ENCODE measurements around the gene TXNDC11. TPM values are rescaled to one million over a fixed set of nuclear protein-coding genes. Genes with fewer than 3 reads are reported as not detected.

The TXNDC11 gene
- total and polyA plus RNA-seq, 2 experiments from 2014 or later, result 24.5 to 25.9 TPM

DNA sequence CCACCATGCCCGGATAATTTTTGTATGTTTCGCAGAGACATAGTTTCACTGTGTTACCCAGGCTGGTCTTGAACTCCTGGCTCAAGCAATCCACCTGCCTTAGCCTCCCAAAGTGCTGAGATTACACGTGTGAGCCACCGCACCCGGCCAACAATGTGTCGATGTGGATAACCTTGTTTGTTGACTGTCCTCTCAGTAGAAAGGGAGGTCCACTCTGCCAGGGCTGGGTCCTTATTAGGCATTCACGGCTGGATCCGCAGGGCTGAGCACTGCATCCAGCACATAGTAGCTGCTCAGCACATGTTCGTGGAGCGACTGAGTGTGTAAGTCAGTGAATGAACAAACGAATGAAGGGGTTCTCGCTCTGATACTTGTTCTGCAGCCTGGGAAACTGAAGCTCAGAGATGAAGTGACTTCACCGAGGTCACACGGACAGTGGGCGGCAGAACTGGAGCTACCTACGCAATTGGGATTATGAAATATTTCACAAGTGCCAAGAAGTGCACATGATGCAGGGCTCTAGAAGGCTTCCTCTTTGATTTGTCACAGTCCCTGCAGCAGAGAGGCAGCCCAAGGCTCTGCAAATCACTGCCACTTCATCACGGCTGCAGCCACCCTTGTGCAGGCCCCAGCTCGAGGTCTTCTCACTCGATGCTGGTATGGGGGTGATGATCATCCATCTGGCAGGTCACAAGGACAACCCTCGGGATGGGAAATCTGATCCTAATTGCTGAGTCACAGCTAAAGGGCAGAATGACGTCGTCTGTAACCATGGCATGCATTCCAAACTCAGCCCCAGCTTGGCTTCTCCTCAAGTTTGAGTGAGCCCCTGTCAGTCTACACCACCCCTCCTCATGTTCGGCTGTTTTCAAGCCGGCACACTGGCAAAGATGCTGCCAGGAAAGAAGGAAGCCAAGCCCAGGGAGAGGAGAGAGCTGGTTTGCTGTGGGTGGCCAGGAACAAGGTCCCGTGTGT lies 102.4 kb downstream of the TXNDC11 start:
- peaks cover 14% of the 10 kb centered on the region for H3K4me1 ChIP-seq (ENCODE audit: insufficient read depth)
- no peaks in the 10 kb centered on the region for H4K20me1 ChIP-seq (ENCODE audit: insufficient read depth)
- H3K27ac ChIP-seq, result peak overlapping the region; percentile 98
- TF ChIP-seq EZH2 (IDR thresholded peaks at IDR 0.05; ENCODE audit: insufficient read depth, poor library complexity, severe bottlenecking), result no peak
- no peak for TF ChIP-seq EZH2phosphoT487 (IDR thresholded peaks at IDR 0.05; ENCODE audit: insufficient read depth, low read depth)
- 22 to 23% methylated on average over 25 of the region's 25 CpGs for WGBS, 2 experiments (ENCODE audit: low coverage in 1 of 2, low lambda C conversion rate in 2 of 2, missing lambda C conversion rate in 2 of 2)
- H2AFZ ChIP-seq, result peak overlapping the region; percentile 19; the same call in 1 of the 2 replicates
- no peaks in the 10 kb centered on the region for H3K79me2 ChIP-seq (ENCODE audit: insufficient read depth)
- H3K9me2 ChIP-seq (ENCODE audit: insufficient read depth), result no peaks in the 10 kb centered on the region
- no peaks in the 10 kb centered on the region for H3K36me3 ChIP-seq (ENCODE audit: low read depth)
- in situ Hi-C loops (cut with MboI), result loop anchor here (10.0 kb wide), 1 partner anchor 115 kb away; a partner anchor contains a TSS
- no peaks in the 10 kb centered on the region for H3K9me3 ChIP-seq (ENCODE audit: low read depth)
- H3F3A ChIP-seq (ENCODE audit: insufficient read depth), result peaks cover 14% of the 10 kb centered on the region
- H3K4me2 ChIP-seq (ENCODE audit: unreplicated experiment), result peak overlapping the region; percentile 68
- H3K4me3 ChIP-seq, result peak overlapping the region; percentile 42
- peak; percentile 99 for DNase-seq
- no peaks in the 10 kb centered on the region for H3K27me3 ChIP-seq (replicated peaks; ENCODE audit: insufficient read depth)
- peak overlapping the region; percentile 87 for H3K9ac ChIP-seq

DNA sequence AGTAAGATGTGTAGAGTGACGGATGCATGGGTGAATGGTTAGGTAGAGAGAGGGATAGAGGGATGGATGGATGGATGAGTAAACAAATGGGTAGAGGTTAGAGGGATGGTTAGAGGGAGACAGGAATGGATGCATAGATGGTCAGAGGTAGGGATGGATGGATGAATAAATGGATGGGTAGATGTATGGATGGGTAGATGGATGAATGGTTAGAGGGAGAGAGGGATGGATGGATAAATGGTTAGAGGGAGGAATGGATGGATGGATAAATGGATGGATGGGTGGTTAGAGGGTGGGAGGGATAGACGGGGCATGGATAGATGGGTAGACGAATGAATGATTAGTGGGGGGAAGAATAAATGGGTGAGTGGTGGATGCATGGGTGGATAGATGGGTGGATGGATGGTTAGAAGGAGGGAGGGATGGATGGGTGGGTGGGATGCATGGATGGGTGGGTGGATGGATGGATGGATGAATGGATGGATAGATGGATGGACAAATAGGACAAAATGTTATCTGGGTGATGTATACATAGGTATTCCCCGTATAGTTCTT lies 103.6 kb downstream of the TXNDC11 start:
- Histone ChIP-seq H2AFZ (no peak overlapping the region), H3K27ac (peak overlapping the region; percentile 98), H4K20me1 (ENCODE audit: insufficient read depth) (no peaks in the 10 kb centered on the region), H3K9me2 (ENCODE audit: insufficient read depth) (no peaks in the 10 kb centered on the region), H3K9me3 (ENCODE audit: low read depth) (no peaks in the 10 kb centered on the region), H3K79me2 (ENCODE audit: insufficient read depth) (no peaks in the 10 kb centered on the region), H3K4me3 (no peak overlapping the region), H3K9ac (no peak overlapping the region), H3K4me2 (ENCODE audit: unreplicated experiment) (no peak overlapping the region), H3K36me3 (ENCODE audit: low read depth) (no peaks in the 10 kb centered on the region), H3F3A (ENCODE audit: insufficient read depth) (peaks cover 14% of the 10 kb centered on the region), H3K4me1 (ENCODE audit: insufficient read depth) (peaks cover 14% of the 10 kb centered on the region), H3K27me3 (replicated peaks; ENCODE audit: insufficient read depth) (no peaks in the 10 kb centered on the region)
- WGBS, 2 experiments (ENCODE audit: low coverage in 1 of 2, low lambda C conversion rate in 2 of 2, missing lambda C conversion rate in 2 of 2), result 47 to 49% methylated on average over 4 of the region's 4 CpGs
- DNase-seq, result no peak
- in situ Hi-C loops (cut with MboI), result no loop called here
- no peak for TF ChIP-seq EZH2phosphoT487 (IDR thresholded peaks at IDR 0.05; ENCODE audit: insufficient read depth, low read depth)
- no peak for TF ChIP-seq EZH2 (IDR thresholded peaks at IDR 0.05; ENCODE audit: insufficient read depth, poor library complexity, severe bottlenecking)

DNA sequence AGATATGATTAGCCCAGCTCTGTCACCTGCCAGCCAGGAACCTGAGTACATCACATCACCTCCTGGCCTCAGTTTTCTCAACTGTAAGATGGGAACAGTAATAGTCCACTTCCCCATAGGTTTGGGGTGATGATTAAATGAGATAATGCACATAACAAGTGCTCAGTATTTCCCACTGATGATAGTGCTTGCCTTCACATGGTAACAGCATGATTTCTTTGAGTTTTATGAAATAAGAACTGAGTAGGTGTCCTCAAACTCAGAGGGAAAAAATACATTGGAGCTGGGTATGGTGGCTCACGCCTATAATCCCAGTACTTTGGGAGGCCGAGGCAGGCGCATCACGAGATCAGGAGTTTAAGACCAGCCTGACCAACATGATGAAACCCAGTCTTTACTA lies 104.5 kb downstream of the TXNDC11 start:
- H4K20me1 ChIP-seq (ENCODE audit: insufficient read depth), result no peaks in the 10 kb centered on the region
- H3K4me3 ChIP-seq, result no peak overlapping the region
- H3K27ac ChIP-seq, result no peak overlapping the region
- no peaks in the 10 kb centered on the region for H3K79me2 ChIP-seq (ENCODE audit: insufficient read depth)
- in situ Hi-C loops (cut with MboI), result no loop called here
- H3K9ac ChIP-seq, result no peak overlapping the region
- no peaks in the 10 kb centered on the region for H3K9me3 ChIP-seq (ENCODE audit: low read depth)
- H3F3A ChIP-seq (ENCODE audit: insufficient read depth), result peaks cover 14% of the 10 kb centered on the region
- no peak overlapping the region for H3K4me2 ChIP-seq (ENCODE audit: unreplicated experiment)
- no peak for TF ChIP-seq EZH2 (IDR thresholded peaks at IDR 0.05; ENCODE audit: insufficient read depth, poor library complexity, severe bottlenecking)
- no peak for TF ChIP-seq EZH2phosphoT487 (IDR thresholded peaks at IDR 0.05; ENCODE audit: insufficient read depth, low read depth)
- WGBS, 2 experiments (ENCODE audit: low coverage in 1 of 2, low lambda C conversion rate in 2 of 2, missing lambda C conversion rate in 2 of 2), result 90 to 96% methylated on average over 4 of the region's 4 CpGs
- no peaks in the 10 kb centered on the region for H3K9me2 ChIP-seq (ENCODE audit: insufficient read depth)
- DNase-seq, result no peak
- H3K4me1 ChIP-seq (ENCODE audit: insufficient read depth), result peaks cover 23% of the 10 kb centered on the region
- no peaks in the 10 kb centered on the region for H3K36me3 ChIP-seq (ENCODE audit: low read depth)
- H3K27me3 ChIP-seq (replicated peaks; ENCODE audit: insufficient read depth), result no peaks in the 10 kb centered on the region
- no peak overlapping the region for H2AFZ ChIP-seq

DNA sequence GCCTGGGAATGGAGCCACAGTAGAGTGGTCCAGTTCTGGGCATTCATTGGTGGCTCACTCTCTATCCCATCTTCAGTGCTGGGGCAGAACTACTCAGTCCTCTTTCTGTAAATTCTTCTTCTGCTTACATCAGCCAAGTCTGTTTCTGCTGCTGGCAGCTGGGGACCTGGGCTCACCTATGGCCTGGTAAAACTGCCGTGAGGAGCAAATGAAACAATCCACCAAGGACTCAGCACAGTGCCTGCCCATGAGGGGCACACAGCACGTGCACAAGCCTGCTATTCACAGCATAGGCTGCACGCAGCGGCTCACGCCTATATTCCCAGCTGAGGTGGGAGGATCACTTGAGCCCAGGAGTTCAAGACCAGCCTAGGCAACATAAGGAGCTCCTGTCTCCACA lies 105.3 kb downstream of the TXNDC11 start:
- Histone ChIP-seq H3F3A (ENCODE audit: insufficient read depth) (peaks cover 14% of the 10 kb centered on the region), H2AFZ (no peak overlapping the region), H3K79me2 (ENCODE audit: insufficient read depth) (no peaks in the 10 kb centered on the region), H3K4me2 (ENCODE audit: unreplicated experiment) (no peak overlapping the region), H3K9ac (no peak overlapping the region), H3K36me3 (ENCODE audit: low read depth) (no peaks in the 10 kb centered on the region), H4K20me1 (ENCODE audit: insufficient read depth) (no peaks in the 10 kb centered on the region), H3K4me3 (no peak overlapping the region), H3K27ac (no peak overlapping the region), H3K27me3 (replicated peaks; ENCODE audit: insufficient read depth) (no peaks in the 10 kb centered on the region), H3K9me3 (ENCODE audit: low read depth) (no peaks in the 10 kb centered on the region), H3K9me2 (ENCODE audit: insufficient read depth) (no peaks in the 10 kb centered on the region), H3K4me1 (ENCODE audit: insufficient read depth) (peaks cover 29% of the 10 kb centered on the region)
- TF ChIP-seq EZH2 (IDR thresholded peaks at IDR 0.05; ENCODE audit: insufficient read depth, poor library complexity, severe bottlenecking), result no peak
- no peak for TF ChIP-seq EZH2phosphoT487 (IDR thresholded peaks at IDR 0.05; ENCODE audit: insufficient read depth, low read depth)
- in situ Hi-C loops (cut with MboI), result no loop called here
- no peak for DNase-seq
- 95 to 100% methylated on average over 5 of the region's 5 CpGs for WGBS, 2 experiments (ENCODE audit: low coverage in 1 of 2, low lambda C conversion rate in 2 of 2, missing lambda C conversion rate in 2 of 2)

All from GM23248 (cell line).